Measurements from ENCODE around the gene UVSSA.
"Not testable (repeated sequence)": the region's sequence is repeated elsewhere in the genome, so short reads cannot be mapped to it uniquely, and the experiment has no call there.

Gene UVSSA

GRCh38 chr4:1381944-1382541, 35.0 kb downstream of the UVSSA start:
- no peak for DNase-seq (ENCODE audit: low read depth)
- H3K4me3 ChIP-seq (ENCODE audit: low read depth, low read length): no peak overlapping the region
- TF ChIP-seq CTCF (IDR thresholded peaks at IDR 0.05; ENCODE audit: low read depth, low read length, missing control alignments): no peak

- no peak for DNase-seq (ENCODE audit: low read depth)
- no peak overlapping the region for H3K4me3 ChIP-seq (ENCODE audit: low read depth, low read length)
- no peak for TF ChIP-seq CTCF (IDR thresholded peaks at IDR 0.05; ENCODE audit: low read depth, low read length, missing control alignments)
These were observed 36.0 kb downstream of the UVSSA start for GRCh38 chr4:1382776-1383727.

GRCh38 chr4:1383728-1384591, 37.0 kb downstream of the UVSSA start:
- DNase-seq (ENCODE audit: low read depth): no peak
- no peak overlapping the region for H3K4me3 ChIP-seq (ENCODE audit: low read depth, low read length)
- TF ChIP-seq CTCF (IDR thresholded peaks at IDR 0.05; ENCODE audit: low read depth, low read length, missing control alignments): no peak

- no peak overlapping the region for H3K4me3 ChIP-seq (ENCODE audit: low read depth, low read length)
- TF ChIP-seq CTCF (IDR thresholded peaks at IDR 0.05; ENCODE audit: low read depth, low read length, missing control alignments): no peak
- no peak for DNase-seq (ENCODE audit: low read depth)
These were observed 37.8 kb downstream of the UVSSA start for GRCh38 chr4:1384675-1385372.

GRCh38 chr4:1385373-1386340, 38.6 kb downstream of the UVSSA start:
- no peak for TF ChIP-seq CTCF (IDR thresholded peaks at IDR 0.05; ENCODE audit: low read depth, low read length, missing control alignments)
- no peak for DNase-seq (ENCODE audit: low read depth)
- H3K4me3 ChIP-seq (ENCODE audit: low read depth, low read length): no peak overlapping the region

GRCh38 chr4:1393363-1393762, 46.4 kb downstream of the UVSSA start:
- H3K4me3 ChIP-seq (ENCODE audit: low read depth, low read length); DNase-seq (ENCODE audit: low read depth): not testable (repeated sequence)
